ENCODE data around the gene CHL1. TPM values are rescaled to one million over a fixed set of nuclear protein-coding genes. Genes with fewer than 3 reads are reported as not detected.

CHL1 gene
- total and polyA plus RNA-seq, 7 donors = 0.43 to 1.9 (median 0.67) TPM

DNA sequence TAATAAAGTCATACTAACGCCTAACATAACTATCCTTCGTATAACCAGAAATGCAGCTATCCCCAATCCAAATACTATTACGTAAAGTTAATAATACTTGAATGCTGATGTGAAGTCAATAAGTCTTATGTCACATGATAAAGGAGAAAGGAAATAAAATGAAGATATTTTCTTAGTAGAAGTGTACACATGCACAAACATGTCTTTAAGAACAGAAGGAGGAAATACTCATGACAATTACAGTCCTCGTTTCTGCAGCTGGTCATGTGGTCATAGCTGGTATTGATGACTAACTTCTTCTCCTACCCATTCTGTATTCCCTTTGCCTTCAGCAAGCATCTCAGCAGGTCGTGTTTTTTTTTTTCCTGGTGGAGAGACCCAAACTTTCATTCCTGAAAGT lies 244.3 kb downstream of the CHL1 start:
- H3K4me3 ChIP-seq = no peak overlapping the region
- H3K27me3 ChIP-seq (ENCODE audit: insufficient read depth in 3 of 3, low read length in 2 of 3) = peaks cover 0 to 3% (median 0%) of the 10 kb centered on the region in 3 donors
- WGBS, 3 donors = 74 to 80% (median 79%) methylated on average over 5 of the region's 5 CpGs
- no peaks in the 10 kb centered on the region for H3K4me1 ChIP-seq
- intact Hi-C loops (cut with DNase I) = no loop called here
- H3K27ac ChIP-seq = no peak overlapping the region
- DNase-seq = no peak
- H3K9me3 ChIP-seq = no peaks in the 10 kb centered on the region
- no peaks in the 10 kb centered on the region for H3K36me3 ChIP-seq (ENCODE audit: insufficient read depth in 1 of 2, low read depth in 1 of 2)
- TF ChIP-seq, protein P1, sequence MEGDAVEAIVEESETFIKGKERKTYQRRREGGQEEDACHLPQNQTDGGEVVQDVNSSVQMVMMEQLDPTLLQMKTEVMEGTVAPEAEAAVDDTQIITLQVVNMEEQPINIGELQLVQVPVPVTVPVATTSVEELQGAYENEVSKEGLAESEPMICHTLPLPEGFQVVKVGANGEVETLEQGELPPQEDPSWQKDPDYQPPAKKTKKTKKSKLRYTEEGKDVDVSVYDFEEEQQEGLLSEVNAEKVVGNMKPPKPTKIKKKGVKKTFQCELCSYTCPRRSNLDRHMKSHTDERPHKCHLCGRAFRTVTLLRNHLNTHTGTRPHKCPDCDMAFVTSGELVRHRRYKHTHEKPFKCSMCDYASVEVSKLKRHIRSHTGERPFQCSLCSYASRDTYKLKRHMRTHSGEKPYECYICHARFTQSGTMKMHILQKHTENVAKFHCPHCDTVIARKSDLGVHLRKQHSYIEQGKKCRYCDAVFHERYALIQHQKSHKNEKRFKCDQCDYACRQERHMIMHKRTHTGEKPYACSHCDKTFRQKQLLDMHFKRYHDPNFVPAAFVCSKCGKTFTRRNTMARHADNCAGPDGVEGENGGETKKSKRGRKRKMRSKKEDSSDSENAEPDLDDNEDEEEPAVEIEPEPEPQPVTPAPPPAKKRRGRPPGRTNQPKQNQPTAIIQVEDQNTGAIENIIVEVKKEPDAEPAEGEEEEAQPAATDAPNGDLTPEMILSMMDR (IDR thresholded peaks at IDR 0.05) = no peak
- ATAC-seq = no peak

DNA sequence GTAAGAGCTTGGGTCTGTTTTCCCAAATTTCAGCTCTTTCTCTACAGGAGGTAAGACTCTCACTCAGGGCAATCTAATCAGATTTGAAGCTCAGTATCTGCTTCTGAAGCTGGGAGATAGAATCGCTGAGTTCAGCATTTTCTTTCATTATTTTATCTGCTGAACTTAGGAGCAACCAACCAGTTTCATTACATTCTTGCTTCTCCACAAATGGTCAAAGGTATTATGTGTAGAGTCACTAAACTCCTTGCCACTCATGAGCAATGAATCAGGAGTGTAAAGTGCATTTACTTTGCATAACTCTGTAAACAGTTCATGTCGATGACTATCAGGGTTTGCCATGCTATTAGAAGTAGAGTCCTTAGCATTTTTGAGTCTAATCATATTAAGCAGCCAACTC lies 249.4 kb downstream of the CHL1 start:
- TF ChIP-seq, protein P1 (IDR thresholded peaks at IDR 0.05) = no peak
- no peak for ATAC-seq
- 87 to 92% (median 91%) methylated on average over 2 of the region's 2 CpGs for WGBS, 3 donors

DNA sequence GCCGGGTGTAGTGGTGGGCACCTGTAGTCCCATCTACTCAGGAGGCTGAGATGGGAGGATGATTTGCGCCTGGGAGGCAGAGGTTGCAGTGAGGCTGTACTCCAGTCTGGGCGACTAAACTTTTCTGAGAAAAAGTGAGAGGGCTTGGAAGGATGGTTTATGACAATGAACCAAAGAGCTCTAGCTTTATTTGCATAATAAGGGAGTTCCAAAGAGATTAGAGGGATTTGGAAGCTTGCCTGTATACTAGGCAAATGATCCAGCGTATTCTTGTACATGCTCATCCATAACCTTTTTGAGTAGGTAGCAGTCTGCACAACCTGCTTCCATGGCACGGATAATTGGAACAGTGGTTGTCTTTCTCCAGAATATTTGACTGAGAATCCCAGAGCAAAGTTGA lies 251.1 kb downstream of the CHL1 start:
- no peaks in the 10 kb centered on the region for H3K36me3 ChIP-seq (ENCODE audit: insufficient read depth in 1 of 2, low read depth in 1 of 2)
- H3K27ac ChIP-seq = no peak overlapping the region
- H3K4me1 ChIP-seq = no peaks in the 10 kb centered on the region
- no peaks in the 10 kb centered on the region for H3K9me3 ChIP-seq
- WGBS, 3 donors = 89 to 93% (median 90%) methylated on average over 5 of the region's 5 CpGs
- TF ChIP-seq, protein P1 (IDR thresholded peaks at IDR 0.05) = no peak
- DNase-seq = no peak
- no peaks in the 10 kb centered on the region for H3K27me3 ChIP-seq (ENCODE audit: insufficient read depth in 3 of 3, low read length in 2 of 3)
- intact Hi-C loops (cut with DNase I) = no loop called here
- no peak overlapping the region for H3K4me3 ChIP-seq
- no peak for ATAC-seq

More for the DNA sequence above, 249.4 kb downstream of the CHL1 start:
- H3K4me3 ChIP-seq = no peak overlapping the region
- H3K27ac ChIP-seq = no peak overlapping the region
- DNase-seq = no peak
- H3K27me3 ChIP-seq (ENCODE audit: insufficient read depth in 3 of 3, low read length in 2 of 3) = no peaks in the 10 kb centered on the region
- H3K36me3 ChIP-seq (ENCODE audit: insufficient read depth in 1 of 2, low read depth in 1 of 2) = no peaks in the 10 kb centered on the region
- no peaks in the 10 kb centered on the region for H3K9me3 ChIP-seq
- intact Hi-C loops (cut with DNase I) = no loop called here
- H3K4me1 ChIP-seq = no peaks in the 10 kb centered on the region

DNA sequence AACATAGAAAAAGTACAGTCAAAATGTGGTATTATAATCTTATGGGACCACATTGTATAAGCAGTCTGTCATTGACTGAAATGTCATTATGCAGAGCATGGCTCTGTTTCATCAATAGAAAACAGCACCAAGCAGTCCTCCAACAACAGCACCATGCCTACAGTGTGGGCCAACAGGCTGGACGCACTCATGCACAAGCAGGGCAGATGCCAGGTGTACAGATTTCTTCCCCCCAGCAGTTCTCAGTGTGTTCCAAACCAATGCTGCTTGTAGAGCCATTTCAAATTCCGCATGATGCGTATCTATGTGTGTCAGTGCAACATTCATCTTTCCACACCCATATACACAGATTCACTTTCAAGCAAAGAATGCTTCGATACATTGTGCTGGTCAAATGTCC lies 253.1 kb downstream of the CHL1 start:
- DNase-seq (no peak), ATAC-seq (no peak)
- Histone ChIP-seq H3K27me3 (ENCODE audit: insufficient read depth in 3 of 3, low read length in 2 of 3) (no peaks in the 10 kb centered on the region), H3K36me3 (ENCODE audit: insufficient read depth in 1 of 2, low read depth in 1 of 2) (no peaks in the 10 kb centered on the region), H3K4me3 (no peak overlapping the region), H3K4me1 (no peaks in the 10 kb centered on the region), H3K9me3 (no peaks in the 10 kb centered on the region), H3K27ac (no peak overlapping the region)
- TF ChIP-seq, protein P1 (IDR thresholded peaks at IDR 0.05) = no peak
- intact Hi-C loops (cut with DNase I) = no loop called here
- WGBS, 3 donors = 89 to 92% (median 89%) methylated on average over 4 of the region's 4 CpGs

DNA sequence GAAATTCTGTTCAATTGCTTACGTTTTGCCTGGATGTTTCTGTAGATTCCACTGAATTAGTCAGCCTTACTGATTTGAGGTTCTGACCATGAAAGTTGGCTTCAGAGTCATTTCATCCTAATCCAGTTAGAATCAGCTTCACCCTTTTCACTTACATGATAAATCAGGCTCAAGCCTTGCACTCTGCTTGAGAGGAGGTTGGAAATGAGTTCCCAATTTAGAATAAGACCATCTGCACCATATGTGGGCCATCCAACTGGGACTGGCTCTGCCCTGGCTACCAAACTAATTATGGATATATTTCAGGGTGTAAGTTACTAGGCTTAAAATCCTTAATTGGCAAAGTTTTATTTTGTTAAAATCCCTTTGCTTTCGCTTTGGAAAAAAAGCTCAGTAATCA lies 255.7 kb downstream of the CHL1 start:
- intact Hi-C loops (cut with DNase I) = no loop called here
- Histone ChIP-seq H3K9me3 (no peaks in the 10 kb centered on the region), H3K27me3 (ENCODE audit: insufficient read depth in 3 of 3, low read length in 2 of 3) (no peaks in the 10 kb centered on the region), H3K27ac (no peak overlapping the region), H3K4me3 (no peak overlapping the region), H3K4me1 (no peaks in the 10 kb centered on the region), H3K36me3 (ENCODE audit: insufficient read depth in 1 of 2, low read depth in 1 of 2) (no peaks in the 10 kb centered on the region)
- WGBS, 3 donors = 45 to 56% (median 54%) methylated on average over 2 of the region's 2 CpGs
- TF ChIP-seq, protein P1 (IDR thresholded peaks at IDR 0.05) = no peak
- no peak for ATAC-seq
- no peak for DNase-seq
